Stimulated activated CD8-positive, alpha-beta memory T cell treated with anti-CD3 and anti-CD28 coated beads, Interleukin-7, amount 100 ng/mL, for 24 hours (primary cell): ENCODE measurements around the gene RECQL.

Experiments used
- DNase-seq: peaks from one replicate; pipeline ENCODE4 v3.0.0-alpha.2; 2020; ENCODE audit warnings: low read depth

Gene RECQL, protein sequence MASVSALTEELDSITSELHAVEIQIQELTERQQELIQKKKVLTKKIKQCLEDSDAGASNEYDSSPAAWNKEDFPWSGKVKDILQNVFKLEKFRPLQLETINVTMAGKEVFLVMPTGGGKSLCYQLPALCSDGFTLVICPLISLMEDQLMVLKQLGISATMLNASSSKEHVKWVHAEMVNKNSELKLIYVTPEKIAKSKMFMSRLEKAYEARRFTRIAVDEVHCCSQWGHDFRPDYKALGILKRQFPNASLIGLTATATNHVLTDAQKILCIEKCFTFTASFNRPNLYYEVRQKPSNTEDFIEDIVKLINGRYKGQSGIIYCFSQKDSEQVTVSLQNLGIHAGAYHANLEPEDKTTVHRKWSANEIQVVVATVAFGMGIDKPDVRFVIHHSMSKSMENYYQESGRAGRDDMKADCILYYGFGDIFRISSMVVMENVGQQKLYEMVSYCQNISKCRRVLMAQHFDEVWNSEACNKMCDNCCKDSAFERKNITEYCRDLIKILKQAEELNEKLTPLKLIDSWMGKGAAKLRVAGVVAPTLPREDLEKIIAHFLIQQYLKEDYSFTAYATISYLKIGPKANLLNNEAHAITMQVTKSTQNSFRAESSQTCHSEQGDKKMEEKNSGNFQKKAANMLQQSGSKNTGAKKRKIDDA

DNA sequence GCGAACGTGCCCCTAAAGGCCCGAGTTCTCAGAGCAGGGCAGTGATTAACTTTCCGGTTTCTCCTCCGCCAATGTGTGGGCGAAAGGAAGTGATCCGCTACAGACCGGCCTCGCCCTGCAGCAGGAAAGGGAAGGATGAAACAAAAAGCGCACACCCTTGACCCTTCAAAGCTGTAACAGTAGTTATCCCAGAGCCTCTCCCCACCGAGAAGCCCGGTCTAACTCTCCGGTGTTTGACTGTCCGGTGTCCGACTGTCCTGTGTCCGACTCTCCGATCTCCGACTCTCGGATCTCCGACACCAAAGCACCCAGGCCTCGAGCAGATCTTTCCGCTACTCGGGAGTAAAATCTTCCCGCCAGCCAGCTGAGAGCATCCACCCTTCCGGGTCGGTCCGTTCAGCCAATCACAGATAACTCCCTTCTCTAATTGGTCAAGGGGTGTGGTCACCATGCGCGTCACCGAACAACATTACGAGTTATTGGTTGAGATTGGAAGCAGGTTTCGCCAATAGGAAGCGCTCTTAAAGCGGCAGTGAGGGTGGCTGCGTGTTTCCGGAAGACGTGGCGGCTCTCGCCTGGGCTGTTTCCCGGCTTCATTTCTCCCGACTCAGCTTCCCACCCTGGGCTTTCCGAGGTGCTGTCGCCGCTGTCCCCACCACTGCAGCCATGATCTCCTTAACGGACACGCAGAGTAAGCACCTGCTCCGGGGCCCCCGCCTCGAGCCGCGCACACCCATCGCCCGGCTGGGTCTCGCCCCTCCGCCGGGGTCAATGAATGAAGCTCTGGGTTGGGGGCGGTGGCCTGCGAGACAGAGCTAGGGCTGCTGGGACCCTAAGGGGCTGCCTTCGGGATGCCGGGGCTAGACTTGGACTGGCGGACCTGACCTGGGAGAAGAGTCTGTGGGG lies at the start of gene RECQL, which contains the start of gene GOLT1B:
TSS of gene RECQL (minus strand) at position 378 of the 906 bp plus-strand sequence. CDS start 2,065 bp downstream, outside the sequence.
TSS of gene GOLT1B (plus strand) at position 532 of the 906 bp plus-strand sequence. CDS start at position 667, 135 bp downstream.
- peak; percentile 71 for DNase-seq

DNA sequence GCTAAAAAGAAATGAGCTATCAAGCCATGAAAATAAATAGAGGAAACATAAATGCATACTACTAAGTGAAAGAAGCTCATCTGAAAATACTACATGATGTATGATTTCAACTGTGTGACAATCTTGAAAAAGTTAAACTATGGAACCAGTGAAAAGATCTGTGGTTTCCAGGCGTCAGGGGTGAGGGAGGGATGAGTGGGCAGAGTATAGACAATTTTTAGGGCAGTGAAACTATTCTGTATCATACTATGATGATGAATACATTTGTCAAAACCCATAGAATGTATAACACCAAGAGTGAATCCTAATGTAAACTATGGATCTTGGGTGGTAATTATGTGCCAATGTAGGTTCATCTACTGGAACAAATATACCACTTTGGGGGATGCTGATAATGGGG lies 46.0 kb upstream of the RECQL start:
- DNase-seq = no peak

DNA sequence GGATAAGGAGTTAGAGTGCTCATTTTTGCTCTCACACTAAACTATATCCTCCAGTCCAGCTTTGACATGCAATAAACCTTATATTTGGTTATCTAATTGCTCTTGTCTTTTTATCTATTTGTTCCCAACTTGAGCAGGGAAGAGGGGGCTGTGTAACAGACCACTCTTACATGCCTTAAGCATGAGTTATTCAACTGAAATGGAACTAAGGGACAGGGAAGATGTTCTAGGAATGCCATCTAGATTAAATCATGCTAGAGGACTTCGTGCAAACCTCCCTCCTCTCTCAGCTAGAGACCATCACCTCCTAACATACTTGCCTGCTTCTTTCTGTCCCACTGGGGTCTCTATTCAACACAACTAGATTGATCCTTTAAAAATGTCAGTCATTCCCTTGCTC lies 45.3 kb upstream of the RECQL start:
- DNase-seq = no peak

DNA sequence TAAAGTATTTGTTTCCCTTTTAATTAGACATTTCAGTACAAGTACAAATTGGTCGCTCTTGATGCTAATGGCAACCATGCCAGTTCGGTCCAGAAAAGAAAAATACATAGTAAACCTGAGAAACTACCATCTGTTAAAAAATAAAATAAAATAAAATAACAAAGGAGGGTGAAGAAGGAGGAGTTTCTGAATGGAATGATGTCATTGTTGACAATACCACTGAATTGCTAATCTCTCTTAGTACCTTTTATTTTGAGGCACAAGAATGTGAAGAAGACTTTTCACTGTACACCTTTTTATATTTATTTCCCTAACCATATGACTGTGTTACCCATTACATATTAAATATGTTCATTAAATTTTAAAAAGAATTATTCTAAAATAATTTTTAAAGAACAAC lies 44.1 kb upstream of the RECQL start:
- DNase-seq = no peak

DNA sequence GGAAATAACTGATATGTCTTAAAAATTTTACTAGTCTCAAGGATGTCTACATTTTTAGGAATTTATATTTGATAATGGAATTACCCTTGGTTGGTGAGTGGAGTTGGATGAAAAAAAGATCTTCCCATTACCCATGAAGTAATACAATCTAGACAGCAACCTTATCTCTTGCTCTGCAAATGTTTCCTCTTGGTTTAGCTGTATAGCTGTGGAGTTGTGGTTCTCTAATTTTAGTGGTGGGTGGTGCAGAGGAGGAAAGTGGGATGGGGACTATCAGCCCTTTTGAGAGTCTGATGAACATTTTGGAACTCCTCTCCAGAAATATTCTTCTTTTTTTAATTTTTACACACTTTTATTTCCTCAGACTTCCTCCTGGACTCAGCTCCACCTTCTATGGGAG lies 41.7 kb upstream of the RECQL start:
- no peak for DNase-seq

DNA sequence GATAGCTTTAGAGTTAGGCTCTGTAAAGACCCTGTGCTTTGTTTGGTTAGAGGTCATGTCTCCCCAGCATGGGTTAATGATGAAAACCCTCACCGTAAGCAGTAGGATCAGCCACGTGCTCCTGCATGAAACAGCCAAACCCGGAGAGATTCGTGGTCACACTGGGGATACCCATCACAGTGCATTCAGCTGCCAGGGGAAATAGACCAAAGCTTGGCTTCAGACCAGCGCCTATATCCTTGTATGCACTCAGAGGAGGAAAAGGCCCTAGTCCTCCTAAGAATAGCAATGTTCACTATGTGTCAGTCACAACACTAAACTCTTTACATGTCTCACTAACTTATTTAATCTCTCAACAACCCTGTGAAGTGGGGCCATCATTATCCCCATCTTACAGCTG lies 41.0 kb upstream of the RECQL start:
- no peak for DNase-seq

DNA sequence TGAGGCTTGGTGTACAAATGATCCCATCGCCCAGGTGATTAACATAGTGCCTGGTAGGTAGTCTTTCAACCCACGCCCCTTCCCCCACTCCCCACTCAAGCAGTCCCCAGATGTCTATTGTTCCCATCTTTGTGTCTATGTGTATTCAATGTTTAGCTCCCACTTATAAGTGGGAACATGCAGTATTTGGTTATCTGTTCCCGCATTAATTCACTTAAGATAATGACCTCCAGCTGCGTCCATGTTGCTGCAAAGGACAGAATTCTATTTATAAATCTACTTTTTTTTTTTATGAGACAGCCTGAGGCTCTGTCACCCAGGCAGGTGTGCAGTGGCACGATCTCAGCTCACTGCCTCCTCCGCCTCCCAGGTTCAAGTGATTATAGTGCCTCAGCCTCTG lies 40.3 kb upstream of the RECQL start:
- no peak for DNase-seq

DNA sequence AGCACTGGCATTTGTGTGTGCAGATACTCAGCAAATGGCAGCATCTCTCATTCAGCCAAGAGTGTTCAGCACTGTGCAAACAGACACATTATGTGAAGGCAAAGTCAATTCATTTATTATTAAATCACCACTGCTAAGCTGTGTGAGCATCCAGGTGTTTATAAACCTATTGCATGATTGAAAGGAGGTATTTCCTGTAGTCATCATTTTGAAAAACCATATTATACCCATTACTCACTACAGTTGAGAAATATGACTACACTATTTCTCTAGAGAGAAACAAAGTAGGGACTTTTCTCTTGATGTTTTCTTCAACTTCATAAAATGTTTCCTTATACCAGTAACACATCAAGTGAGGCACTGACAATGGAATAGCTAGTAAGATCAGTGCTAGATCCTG lies 38.4 kb upstream of the RECQL start:
- no peak for DNase-seq

DNA sequence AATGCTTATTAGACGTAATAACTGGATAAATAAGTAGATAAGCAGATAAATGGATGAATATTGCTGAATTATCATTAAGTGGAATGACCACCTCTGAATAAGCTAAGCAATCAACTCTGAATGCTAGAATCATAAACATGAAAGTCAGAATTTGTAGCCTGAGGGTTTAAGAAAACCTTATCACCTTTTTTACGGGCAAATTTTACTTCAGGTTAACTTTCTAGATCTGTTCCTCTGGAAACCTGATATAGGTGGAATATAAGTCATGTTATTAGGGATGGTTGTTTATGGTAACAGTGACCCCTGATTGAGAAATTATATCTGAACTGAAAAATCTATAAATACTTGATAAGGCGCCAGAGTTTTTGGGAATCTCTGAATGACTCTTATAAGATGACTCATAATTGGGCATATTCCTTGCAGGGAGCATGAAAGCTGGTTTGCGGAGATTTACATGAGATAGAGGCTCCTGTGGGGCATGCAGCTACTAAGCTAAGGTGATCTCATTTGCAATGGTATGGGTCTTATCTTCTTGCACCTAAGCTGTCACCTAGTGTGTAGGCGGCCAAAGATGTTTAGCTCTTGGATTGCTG lies 36.7 kb upstream of the RECQL start:
- no peak for DNase-seq

DNA sequence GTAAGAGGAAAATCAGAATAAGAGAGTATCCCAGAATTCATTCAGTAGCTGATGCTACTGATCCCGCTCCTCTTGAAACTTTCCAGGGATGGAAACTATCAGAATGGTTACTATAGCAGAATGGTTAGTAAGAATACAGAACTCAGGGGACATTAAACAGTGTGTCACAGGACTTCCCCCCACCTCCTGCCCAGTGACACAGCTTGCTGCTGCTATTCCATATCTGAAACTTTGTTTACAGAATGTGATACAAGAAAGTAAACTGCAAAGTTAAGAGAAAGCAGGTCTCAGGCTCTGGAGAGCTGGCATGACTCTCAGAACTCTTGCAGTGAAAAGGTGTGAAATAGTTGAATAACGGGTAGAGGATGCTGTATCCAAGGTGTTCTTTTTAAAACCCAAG lies 28.0 kb upstream of the RECQL start:
- no peak for DNase-seq

DNA sequence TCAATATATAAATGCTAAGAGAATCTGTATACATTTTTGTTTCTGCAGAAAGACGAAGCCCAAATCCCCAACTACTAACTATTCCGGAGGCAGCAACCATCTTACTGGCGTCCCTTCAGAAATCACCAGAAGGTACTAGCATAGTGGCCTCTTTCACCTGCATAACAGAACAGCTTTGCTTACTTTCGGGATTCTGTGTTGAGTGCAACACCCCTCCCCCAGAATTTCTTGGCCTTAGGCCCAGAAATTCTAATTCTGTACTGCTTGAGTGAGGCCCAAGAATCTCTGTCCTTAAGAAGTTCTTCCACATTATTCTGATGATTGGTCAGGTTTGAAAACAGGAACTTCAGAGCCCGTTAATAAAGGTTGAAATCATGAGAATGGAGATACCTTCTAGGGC lies 27.5 kb upstream of the RECQL start:
- DNase-seq = no peak

DNA sequence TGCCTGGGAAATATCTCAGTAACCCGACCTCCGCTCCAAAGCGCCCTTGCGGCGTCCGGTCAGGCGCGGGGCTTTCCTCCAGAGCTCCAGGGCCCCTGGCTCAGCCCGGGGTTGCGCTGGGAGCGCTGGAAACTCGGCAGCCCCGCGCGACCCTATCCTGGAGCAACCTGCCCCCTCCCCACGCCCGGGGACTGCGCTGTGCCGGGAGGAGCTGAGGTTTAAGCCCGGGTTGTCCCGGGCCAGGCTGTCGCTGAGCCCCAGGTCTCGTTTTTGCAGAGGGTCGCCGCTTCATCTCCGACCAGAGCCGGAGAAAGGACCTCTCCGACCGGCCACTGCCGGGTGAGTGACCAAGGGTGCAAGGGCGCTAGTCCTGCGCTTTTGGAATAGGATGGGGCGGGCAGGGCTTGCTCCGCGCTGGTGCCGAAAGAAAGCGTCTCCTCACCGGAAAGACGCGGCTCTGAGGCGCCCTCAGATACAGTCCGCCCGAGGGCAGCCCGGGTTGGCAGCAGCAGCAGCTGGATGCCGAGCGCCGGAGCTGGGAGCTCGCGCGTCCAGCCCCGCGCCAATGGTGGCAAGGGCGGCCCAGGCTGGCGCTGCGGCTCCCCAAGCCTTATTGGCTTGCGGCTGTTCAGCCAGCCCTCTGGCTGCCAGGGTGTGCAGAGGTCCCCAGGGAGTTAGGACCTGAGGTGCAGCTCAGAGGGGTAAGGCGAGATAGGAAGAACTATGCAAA lies 26.2 kb upstream of the RECQL start:
- peak; percentile 11 for DNase-seq

DNA sequence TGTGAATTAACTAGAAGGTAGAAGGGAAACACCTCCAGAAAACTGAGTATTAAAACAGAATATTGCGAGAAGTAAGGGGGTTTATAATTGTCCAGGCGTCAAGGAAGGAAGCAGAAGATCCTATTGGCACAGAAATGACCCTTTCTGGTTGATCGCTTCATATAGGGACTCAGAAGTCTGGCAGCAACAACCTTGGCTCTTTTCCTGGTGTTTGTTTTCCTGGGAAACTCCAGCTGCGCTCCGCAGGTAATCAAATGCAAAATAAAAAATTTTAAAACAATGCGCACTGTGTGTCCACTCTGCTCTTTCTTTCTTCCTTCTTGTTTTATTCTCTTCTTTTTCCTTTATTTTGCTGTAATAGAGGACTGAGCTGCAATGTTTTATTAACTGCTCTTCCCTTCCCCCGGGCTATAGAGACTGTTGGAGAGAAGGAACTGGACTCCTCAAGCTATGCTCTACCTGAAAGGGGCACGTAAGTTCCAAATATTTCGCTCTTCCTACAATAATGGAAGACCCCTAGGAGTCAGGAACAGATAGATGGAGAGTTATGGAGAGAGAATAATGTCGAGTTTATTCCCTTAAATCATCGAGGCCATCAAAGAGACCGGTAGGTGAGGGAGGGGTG lies 25.4 kb upstream of the RECQL start:
- no peak for DNase-seq

DNA sequence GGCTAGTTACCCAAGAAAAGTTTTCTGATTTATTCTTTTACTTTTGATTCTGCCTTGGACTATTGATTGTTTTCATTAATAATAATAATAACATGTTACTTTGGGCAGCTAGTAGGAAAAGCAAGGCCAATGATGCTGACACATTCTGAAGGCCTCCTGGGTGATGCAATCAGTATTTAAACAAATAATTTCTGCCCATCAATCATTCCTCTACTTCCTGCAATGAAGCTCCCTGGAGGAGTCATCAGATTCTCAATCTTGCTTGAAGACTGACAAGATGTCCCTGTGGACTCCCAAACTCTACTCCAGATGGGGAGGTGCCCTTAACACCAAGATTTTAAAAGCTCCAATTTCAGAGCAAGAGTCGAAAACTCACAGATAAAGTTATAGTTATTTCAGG lies 24.6 kb upstream of the RECQL start, which contains the start of gene SPX:
TSS of gene SPX (plus strand) at position 244 of the 400 bp plus-strand sequence. CDS start 177 bp downstream, outside the sequence.
- no peak for DNase-seq

DNA sequence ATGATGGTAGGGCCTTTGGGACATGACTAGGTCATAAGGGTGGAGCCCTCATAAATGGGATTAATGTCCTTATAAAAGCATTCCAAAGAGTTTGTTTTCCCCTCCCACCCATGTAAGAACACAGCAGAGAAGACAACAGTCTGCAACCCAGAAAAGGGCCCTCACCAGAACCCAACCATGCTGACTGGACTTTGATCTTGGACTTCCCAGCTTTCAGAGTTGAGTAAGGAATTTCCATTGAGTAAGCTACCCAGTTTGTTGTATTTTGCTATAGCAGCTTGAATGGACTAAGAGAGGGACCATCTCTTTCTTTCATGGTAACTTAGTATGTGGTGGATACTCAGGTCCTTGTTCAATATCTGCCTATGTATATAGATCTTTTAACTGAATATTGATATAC lies 21.7 kb upstream of the RECQL start:
- DNase-seq = no peak

DNA sequence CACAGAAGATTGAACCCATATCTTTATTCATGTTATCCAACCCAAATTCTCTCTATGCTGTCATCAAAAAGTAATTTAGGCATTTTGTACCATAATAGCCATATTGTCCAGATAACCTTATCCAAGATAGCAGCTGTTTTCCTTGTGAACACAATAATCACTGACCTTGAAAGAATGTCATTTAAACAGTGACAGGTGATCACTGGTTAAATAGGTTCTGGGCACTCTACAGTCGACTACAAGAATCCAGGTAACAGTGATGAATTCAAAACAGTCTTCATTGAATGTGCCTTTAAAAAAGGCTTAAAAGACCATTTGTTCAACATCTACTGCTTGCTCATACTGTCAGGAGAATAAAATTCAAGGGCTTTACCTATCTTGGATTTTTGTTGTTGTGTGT lies 20.1 kb upstream of the RECQL start:
- DNase-seq = no peak

DNA sequence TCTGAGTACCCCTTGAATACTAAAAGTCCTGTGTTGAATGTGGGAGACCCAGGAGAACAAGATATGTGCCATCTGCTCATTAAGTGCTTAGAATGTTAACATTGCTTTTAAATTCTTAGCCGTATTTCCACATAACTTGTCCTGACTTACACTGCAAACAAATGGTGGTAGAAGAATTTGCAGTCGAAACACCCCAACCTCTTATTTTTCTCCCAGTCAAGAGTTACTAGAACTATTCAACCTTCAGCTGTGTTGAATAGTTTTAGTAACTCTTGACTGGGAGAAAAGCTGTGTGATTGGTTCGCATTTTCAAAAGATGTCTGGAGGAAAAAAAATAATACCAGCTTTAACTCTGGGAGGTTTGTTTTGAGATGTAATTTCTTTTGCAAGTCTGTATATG lies 17.0 kb upstream of the RECQL start:
- no peak for DNase-seq

DNA sequence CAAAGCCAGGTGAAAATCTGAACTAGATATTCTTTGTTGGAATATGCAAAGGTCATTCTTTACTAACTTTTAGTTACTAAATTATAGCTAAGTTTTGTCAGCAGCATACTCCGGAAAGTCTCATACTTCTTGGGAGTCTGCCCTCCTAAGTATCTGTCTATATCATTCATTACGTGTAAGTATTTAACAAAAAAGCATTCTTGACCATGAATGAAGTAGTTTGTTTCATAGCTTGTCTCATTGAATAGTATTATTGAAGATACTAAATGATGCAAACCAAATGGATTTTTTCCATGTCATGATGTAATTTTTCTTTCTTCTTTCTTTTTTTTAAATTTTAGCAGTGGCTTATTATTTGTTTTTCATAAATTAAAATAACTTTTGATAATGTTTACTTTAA lies 14.8 kb upstream of the RECQL start:
- no peak for DNase-seq

DNA sequence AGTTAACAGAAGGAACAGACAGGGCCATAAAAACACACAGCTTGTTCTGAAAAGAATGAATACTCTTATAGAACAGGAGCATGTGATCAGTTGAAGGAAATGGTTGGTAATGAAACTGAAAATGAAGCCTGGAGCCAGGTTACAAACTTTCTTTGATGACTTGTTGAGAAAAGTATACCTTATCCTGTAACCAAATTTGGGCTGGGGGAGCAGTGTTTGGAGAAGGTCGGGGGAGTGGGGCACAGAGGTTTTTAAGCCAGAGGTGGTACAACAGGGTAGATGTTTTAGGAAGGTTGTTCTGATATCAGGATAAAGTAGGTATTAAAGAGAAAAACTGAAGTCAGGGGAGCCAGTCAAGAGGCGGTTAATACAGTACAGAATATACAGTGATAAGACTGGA lies 8.3 kb upstream of the RECQL start:
- no peak for DNase-seq

DNA sequence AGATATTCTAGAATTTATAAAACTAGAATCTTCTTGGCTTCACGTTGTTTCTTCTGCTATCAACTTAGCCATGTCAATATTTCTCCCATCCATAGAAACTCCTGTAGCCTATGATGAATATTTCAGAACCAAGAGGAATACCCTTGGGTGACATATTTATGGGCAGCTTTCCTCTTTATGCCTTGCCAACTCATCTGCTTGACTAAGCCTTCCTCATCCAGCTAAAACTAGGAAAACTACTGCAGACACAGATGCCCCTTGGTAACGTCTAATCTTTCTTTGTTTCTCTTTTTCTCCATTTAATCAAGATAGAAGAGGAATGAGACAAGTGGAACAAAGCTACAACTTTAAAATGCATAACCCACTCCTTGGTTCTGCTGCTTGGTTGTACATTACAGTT lies 6.4 kb upstream of the RECQL start:
- DNase-seq = no peak

DNA sequence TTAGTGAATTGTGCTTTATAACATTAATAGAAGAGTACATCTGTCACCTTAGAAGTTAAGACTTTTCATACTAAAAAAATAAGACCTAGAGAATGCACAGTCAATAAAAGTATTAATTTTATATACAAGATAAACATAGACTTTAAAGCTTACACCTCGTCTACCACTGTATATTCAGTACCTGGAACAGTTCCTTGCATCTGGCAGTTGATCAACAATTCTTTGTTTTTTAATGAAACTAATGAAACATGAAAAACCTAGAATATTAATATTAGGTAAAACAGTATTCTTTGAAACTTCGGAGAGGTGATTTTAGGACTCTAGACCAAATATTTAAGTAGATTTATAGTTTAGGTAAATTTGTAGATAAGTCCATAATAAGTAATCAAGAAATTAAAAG lies 4.5 kb upstream of the RECQL start:
- no peak for DNase-seq
